KBM-7 (cell line): ENCODE measurements around the gene NALF2.

Source experiments
- DNase-seq: peaks from one replicate; pipeline ENCODE4 v3.0.0-alpha.2; 2015
- in situ Hi-C: fragments of 300-500 bp; cut with MboI; formaldehyde crosslinking; loops from 2 replicates; pipeline ENCODE4 v1.14.3; 2020; ENCODE audit warnings: low sequenced_read_pairs, low pct_unique_long_range_greater_than_20kb, mixed read lengths

Gene NALF2

GRCh38 chrX:69522052-69522451, 17.9 kb downstream of the NALF2 start:
- peak; percentile 23 for DNase-seq
- in situ Hi-C loops: no loop called here

GRCh38 chrX:69523314-69523713, 19.2 kb downstream of the NALF2 start:
- peak; percentile 28 for DNase-seq
- in situ Hi-C loops: no loop called here

- no peak for DNase-seq
- in situ Hi-C loops: loop anchor here (25.0 kb wide), 1 partner anchor 562 kb away; no protein-coding TSS in a partner anchor
Observed at GRCh38 chrX:69524781-69525363, 20.7 kb downstream of the NALF2 start.

GRCh38 chrX:69530306-69530705, 26.2 kb downstream of the NALF2 start:
- in situ Hi-C loops: loop anchor here (25.0 kb wide), 1 partner anchor 557 kb away; no protein-coding TSS in a partner anchor
- DNase-seq: no peak

GRCh38 chrX:69531031-69531755, 27.1 kb downstream of the NALF2 start:
- in situ Hi-C loops: loop anchor here (25.0 kb wide), 1 partner anchor 556 kb away; no protein-coding TSS in a partner anchor
- DNase-seq: no peak

- no peak for DNase-seq
Observed at GRCh38 chrX:69535661-69536060, 31.5 kb downstream of the NALF2 start.

GRCh38 chrX:69538321-69538876, 34.3 kb downstream of the NALF2 start:
- in situ Hi-C loops: loop anchor here (25.0 kb wide), 1 partner anchor 549 kb away; no protein-coding TSS in a partner anchor
- DNase-seq: peak; percentile 69

More at GRCh38 chrX:69535661-69536060, 31.5 kb downstream of the NALF2 start:
- in situ Hi-C loops: loop anchor here (25.0 kb wide), 1 partner anchor 552 kb away; no protein-coding TSS in a partner anchor

- no peak for DNase-seq
- in situ Hi-C loops: loop anchor here (25.0 kb wide), 1 partner anchor 548 kb away; no protein-coding TSS in a partner anchor
Observed at GRCh38 chrX:69539437-69539836, 35.3 kb downstream of the NALF2 start.

- in situ Hi-C loops: loop anchor here (25.0 kb wide), 1 partner anchor 545 kb away; no protein-coding TSS in a partner anchor
- no peak for DNase-seq
Observed at GRCh38 chrX:69541956-69542355, 37.8 kb downstream of the NALF2 start.

- DNase-seq: no peak
- in situ Hi-C loops: loop anchor here (25.0 kb wide), 1 partner anchor 544 kb away; no protein-coding TSS in a partner anchor
Observed at GRCh38 chrX:69543572-69543971, 39.4 kb downstream of the NALF2 start.

- no peak for DNase-seq
- in situ Hi-C loops: loop anchor here (25.0 kb wide), 1 partner anchor 541 kb away; no protein-coding TSS in a partner anchor
Observed at GRCh38 chrX:69546417-69546816, 42.3 kb downstream of the NALF2 start.

GRCh38 chrX:69546978-69547377, 42.9 kb downstream of the NALF2 start:
- in situ Hi-C loops: loop anchor here (25.0 kb wide), 1 partner anchor 540 kb away; no protein-coding TSS in a partner anchor
- DNase-seq: no peak

GRCh38 chrX:69551421-69552009, 47.4 kb downstream of the NALF2 start:
- DNase-seq: no peak
- in situ Hi-C loops: no loop called here

GRCh38 chrX:69552512-69552911, 48.4 kb downstream of the NALF2 start:
- in situ Hi-C loops: no loop called here

More at GRCh38 chrX:69552512-69552911, 48.4 kb downstream of the NALF2 start:
- no peak for DNase-seq
